Measurements from ENCODE around the gene LVRN. TPM values are rescaled to one million over a fixed set of nuclear protein-coding genes. Genes with fewer than 3 reads are reported as not detected.

Gene LVRN
- total RNA-seq, 3 donors from 2014 or later: not detected

DNA sequence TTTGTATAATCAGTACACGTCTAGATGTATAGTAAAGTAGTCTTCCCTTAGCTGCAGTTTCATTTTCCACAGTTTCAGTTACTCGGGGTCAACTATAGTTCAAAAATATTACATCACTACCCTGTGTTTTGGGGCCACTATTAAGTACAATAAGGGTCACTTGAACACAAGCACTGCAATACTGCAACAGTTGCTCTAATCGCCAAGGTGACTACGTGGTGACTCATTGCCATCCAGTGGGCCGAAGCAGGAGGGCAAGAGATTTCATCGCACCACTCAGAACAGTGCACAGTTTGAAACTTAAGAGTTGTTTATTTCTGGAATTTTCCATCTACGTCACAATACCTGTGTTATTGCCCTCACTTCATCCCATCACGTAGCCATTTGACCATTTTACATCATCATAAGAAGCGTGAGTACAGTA, 69.8 kb downstream of the LVRN start, which contains the start of gene ARL14EPL:
Gene ARL14EPL, plus strand, starts transcription at position 379 of the 424 bp plus-strand sequence. CDS start 18,994 bp downstream, outside the sequence.
- DNase-seq: no peak
- Mint-ChIP-seq H3K9me3 (no peaks in the 10 kb centered on the region), H3K4me1 (ENCODE audit: low read depth) (no peaks in the 10 kb centered on the region), H3K27me3 (ENCODE audit: low read depth) (peaks cover 12% of the 10 kb centered on the region), H3K4me3 (no peak within 1 kb of the TSS), H3K36me3 (ENCODE audit: insufficient read depth) (no peaks in the 10 kb centered on the region)
- no peak for ATAC-seq

GRCh38 chr5:116032991-116033390, 70.7 kb downstream of the LVRN start:
- Mint-ChIP-seq H3K4me1 (ENCODE audit: low read depth) (no peaks in the 10 kb centered on the region), H3K36me3 (ENCODE audit: insufficient read depth) (no peaks in the 10 kb centered on the region), H3K9me3 (no peaks in the 10 kb centered on the region), H3K27me3 (ENCODE audit: low read depth) (peaks cover 12% of the 10 kb centered on the region), H3K4me3 (no peak overlapping the region)
- ATAC-seq (no peak), DNase-seq (no peak)

- no peak for ATAC-seq
- no peaks in the 10 kb centered on the region for H3K4me1 Mint-ChIP-seq (ENCODE audit: low read depth)
- peaks cover 20% of the 10 kb centered on the region for H3K27me3 Mint-ChIP-seq (ENCODE audit: low read depth)
- no peak overlapping the region for H3K4me3 Mint-ChIP-seq
- DNase-seq: no peak
- H3K9me3 Mint-ChIP-seq: no peaks in the 10 kb centered on the region
- H3K36me3 Mint-ChIP-seq (ENCODE audit: insufficient read depth): no peaks in the 10 kb centered on the region
Observed at GRCh38 chr5:116035123-116035522, 72.8 kb downstream of the LVRN start.

- Mint-ChIP-seq H3K27me3 (ENCODE audit: low read depth) (peaks cover 21% of the 10 kb centered on the region), H3K4me1 (ENCODE audit: low read depth) (no peaks in the 10 kb centered on the region), H3K4me3 (no peak overlapping the region), H3K9me3 (no peaks in the 10 kb centered on the region), H3K36me3 (ENCODE audit: insufficient read depth) (no peaks in the 10 kb centered on the region)
- DNase-seq: no peak
- ATAC-seq: no peak
Observed at GRCh38 chr5:116037236-116037822, 75.1 kb downstream of the LVRN start.

GRCh38 chr5:116038817-116039216, 76.5 kb downstream of the LVRN start:
- Mint-ChIP-seq H3K4me3 (no peak overlapping the region), H3K36me3 (ENCODE audit: insufficient read depth) (no peaks in the 10 kb centered on the region), H3K27me3 (ENCODE audit: low read depth) (peaks cover 23% of the 10 kb centered on the region), H3K4me1 (ENCODE audit: low read depth) (no peaks in the 10 kb centered on the region), H3K9me3 (no peaks in the 10 kb centered on the region)
- DNase-seq (no peak), ATAC-seq (no peak)

- no peak overlapping the region for H3K4me3 Mint-ChIP-seq
- DNase-seq (no peak), ATAC-seq (no peak)
- peaks cover 17% of the 10 kb centered on the region for H3K27me3 Mint-ChIP-seq (ENCODE audit: low read depth)
- H3K4me1 Mint-ChIP-seq (ENCODE audit: low read depth): no peaks in the 10 kb centered on the region
- no peaks in the 10 kb centered on the region for H3K36me3 Mint-ChIP-seq (ENCODE audit: insufficient read depth)
- no peaks in the 10 kb centered on the region for H3K9me3 Mint-ChIP-seq
Observed at GRCh38 chr5:116042375-116042774, 80.1 kb downstream of the LVRN start.

DNA sequence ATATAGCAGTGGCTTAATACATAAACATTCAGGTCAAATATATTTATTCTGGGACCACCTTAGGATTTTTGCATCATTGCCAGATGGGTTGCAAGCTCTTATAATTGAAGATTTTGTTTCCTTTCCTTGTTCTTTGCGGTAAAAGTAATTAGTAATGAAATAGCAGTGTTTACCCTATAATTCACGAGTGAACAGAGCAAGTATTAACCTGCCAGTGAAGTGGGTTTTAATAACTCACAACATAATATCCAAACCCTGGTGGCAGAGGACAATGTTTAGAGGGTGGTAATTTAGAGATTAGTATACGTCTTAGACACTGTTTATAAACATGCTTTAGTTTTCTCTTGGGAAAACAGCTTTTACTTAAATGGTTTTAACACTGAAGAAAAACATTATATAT, 81.8 kb downstream of the LVRN start:
- Mint-ChIP-seq H3K4me1 (ENCODE audit: low read depth) (no peaks in the 10 kb centered on the region), H3K9me3 (no peaks in the 10 kb centered on the region), H3K27me3 (ENCODE audit: low read depth) (peaks cover 17% of the 10 kb centered on the region), H3K36me3 (ENCODE audit: insufficient read depth) (no peaks in the 10 kb centered on the region), H3K4me3 (no peak overlapping the region)
- ATAC-seq (no peak), DNase-seq (no peak)

DNA sequence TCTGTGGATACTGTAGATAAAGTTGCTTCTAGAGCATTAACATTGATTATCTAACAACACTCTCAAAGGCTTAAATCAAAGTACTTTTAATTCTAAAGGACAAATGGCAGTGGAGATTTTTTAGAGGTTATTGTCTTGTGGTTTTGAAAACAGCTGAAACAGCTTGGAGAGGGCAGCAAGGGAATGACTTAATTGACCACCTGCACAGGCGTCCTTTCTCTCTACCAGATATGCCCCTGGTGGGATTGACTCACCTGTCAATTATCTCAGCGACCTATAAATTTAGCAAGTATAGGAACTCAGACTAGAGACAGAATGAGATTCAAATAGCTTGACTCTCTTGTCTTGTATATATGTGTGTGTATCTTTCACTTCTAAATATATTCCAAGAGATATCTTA, 83.5 kb downstream of the LVRN start:
- ATAC-seq: no peak
- H3K27me3 Mint-ChIP-seq (ENCODE audit: low read depth): peaks cover 12% of the 10 kb centered on the region

GRCh38 chr5:116046261-116046660, 84.0 kb downstream of the LVRN start:
- DNase-seq (no peak), ATAC-seq (no peak)
- no peaks in the 10 kb centered on the region for H3K9me3 Mint-ChIP-seq
- no peak overlapping the region for H3K4me3 Mint-ChIP-seq
- peaks cover 12% of the 10 kb centered on the region for H3K27me3 Mint-ChIP-seq (ENCODE audit: low read depth)
- H3K36me3 Mint-ChIP-seq (ENCODE audit: insufficient read depth): no peaks in the 10 kb centered on the region
- H3K4me1 Mint-ChIP-seq (ENCODE audit: low read depth): no peaks in the 10 kb centered on the region

More for the DNA sequence above, 83.5 kb downstream of the LVRN start:
- Mint-ChIP-seq H3K36me3 (ENCODE audit: insufficient read depth) (no peaks in the 10 kb centered on the region), H3K4me1 (ENCODE audit: low read depth) (no peaks in the 10 kb centered on the region), H3K4me3 (no peak overlapping the region), H3K9me3 (no peaks in the 10 kb centered on the region)
- DNase-seq: no peak

GRCh38 chr5:116046823-116047222, 84.5 kb downstream of the LVRN start:
- no peaks in the 10 kb centered on the region for H3K9me3 Mint-ChIP-seq
- ATAC-seq: no peak
- H3K36me3 Mint-ChIP-seq (ENCODE audit: insufficient read depth): no peaks in the 10 kb centered on the region
- H3K4me3 Mint-ChIP-seq: no peak overlapping the region
- H3K4me1 Mint-ChIP-seq (ENCODE audit: low read depth): no peaks in the 10 kb centered on the region
- DNase-seq: no peak
- H3K27me3 Mint-ChIP-seq (ENCODE audit: low read depth): peaks cover 9% of the 10 kb centered on the region

DNA sequence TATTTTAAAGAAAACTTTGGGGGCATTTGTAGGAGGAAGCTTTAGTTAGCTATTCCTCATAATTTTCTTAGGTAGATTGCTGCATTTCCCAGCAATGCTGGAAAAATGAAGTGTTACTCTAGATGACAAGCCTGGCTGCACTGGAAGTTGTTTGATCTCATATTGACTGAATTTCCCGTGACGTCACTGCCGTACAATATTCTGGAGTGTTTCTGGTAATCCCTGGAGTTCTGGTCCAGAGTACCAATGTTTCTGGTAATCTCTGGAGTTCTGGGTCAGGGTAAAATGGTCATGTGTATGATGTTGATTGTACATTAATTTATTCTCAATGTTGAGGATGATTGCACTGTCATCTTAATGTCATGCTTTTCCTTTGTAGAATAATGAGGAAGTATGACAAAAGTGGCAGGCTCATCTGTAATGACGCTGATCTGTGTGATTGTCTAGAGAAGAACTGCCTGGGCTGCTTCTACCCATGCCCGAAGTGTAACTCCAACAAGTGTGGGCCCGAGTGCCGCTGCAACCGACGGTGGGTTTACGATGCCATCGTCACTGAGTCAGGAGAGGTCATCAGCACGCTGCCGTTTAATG, 96.2 kb downstream of the LVRN start:
- Mint-ChIP-seq H3K27me3 (ENCODE audit: low read depth) (peaks cover 17% of the 10 kb centered on the region), H3K36me3 (ENCODE audit: insufficient read depth) (no peaks in the 10 kb centered on the region), H3K4me1 (ENCODE audit: low read depth) (no peaks in the 10 kb centered on the region), H3K9me3 (no peaks in the 10 kb centered on the region), H3K4me3 (no peak overlapping the region)
- ATAC-seq (no peak), DNase-seq (no peak)

- Mint-ChIP-seq H3K36me3 (ENCODE audit: insufficient read depth) (no peaks in the 10 kb centered on the region), H3K4me3 (no peak overlapping the region), H3K4me1 (ENCODE audit: low read depth) (no peaks in the 10 kb centered on the region), H3K9me3 (no peaks in the 10 kb centered on the region), H3K27me3 (ENCODE audit: low read depth) (peaks cover 27% of the 10 kb centered on the region)
- DNase-seq (no peak), ATAC-seq (no peak)
Observed at GRCh38 chr5:116062352-116062751, 100.1 kb downstream of the LVRN start.

DNA sequence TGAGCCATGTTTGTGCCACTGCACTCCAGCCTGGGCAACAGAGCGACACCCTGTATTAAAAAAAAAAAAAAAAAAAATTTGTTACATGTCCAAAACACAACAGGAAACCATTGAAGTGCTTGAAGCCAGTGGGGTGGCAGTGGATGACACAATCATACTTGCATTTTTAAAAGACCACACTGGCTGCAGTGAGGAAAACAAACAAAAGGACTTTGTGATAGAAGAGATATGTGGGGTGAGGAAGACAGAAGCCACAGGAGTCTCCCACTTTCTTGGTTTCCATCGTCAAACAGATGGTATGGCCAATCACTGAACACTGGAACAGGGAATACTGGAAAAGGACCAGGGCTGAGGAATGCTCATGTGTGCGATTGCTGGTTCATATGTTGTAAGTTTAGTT, 101.7 kb downstream of the LVRN start:
- H3K36me3 Mint-ChIP-seq (ENCODE audit: insufficient read depth): no peaks in the 10 kb centered on the region
- no peaks in the 10 kb centered on the region for H3K4me1 Mint-ChIP-seq (ENCODE audit: low read depth)
- H3K27me3 Mint-ChIP-seq (ENCODE audit: low read depth): peaks cover 24% of the 10 kb centered on the region
- DNase-seq (no peak), ATAC-seq (no peak)
- H3K9me3 Mint-ChIP-seq: no peaks in the 10 kb centered on the region
- H3K4me3 Mint-ChIP-seq: no peak overlapping the region

- no peak overlapping the region for H3K4me3 Mint-ChIP-seq
- H3K4me1 Mint-ChIP-seq (ENCODE audit: low read depth): no peaks in the 10 kb centered on the region
- H3K9me3 Mint-ChIP-seq: no peaks in the 10 kb centered on the region
- no peaks in the 10 kb centered on the region for H3K36me3 Mint-ChIP-seq (ENCODE audit: insufficient read depth)
- DNase-seq: no peak
- H3K27me3 Mint-ChIP-seq (ENCODE audit: low read depth): peaks cover 17% of the 10 kb centered on the region
- peak in 1 of 2 donors; percentile 48 for ATAC-seq
Observed at GRCh38 chr5:116068028-116068632, 105.9 kb downstream of the LVRN start.

- Mint-ChIP-seq H3K36me3 (ENCODE audit: insufficient read depth) (no peaks in the 10 kb centered on the region), H3K4me1 (ENCODE audit: low read depth) (peaks cover 14% of the 10 kb centered on the region), H3K4me3 (no peak overlapping the region), H3K27me3 (ENCODE audit: low read depth) (peaks cover 17% of the 10 kb centered on the region), H3K9me3 (peaks cover 13% of the 10 kb centered on the region)
- DNase-seq (no peak), ATAC-seq (no peak)
Observed at GRCh38 chr5:116071211-116071610, 108.9 kb downstream of the LVRN start.
